MCF 10A (cell line): Measurements from ENCODE around the gene MAPK6. TPM values are rescaled to one million over a fixed set of nuclear protein-coding genes. Genes with fewer than 3 reads are reported as not detected.

Experiments used
- BruUV-seq: library from RNA; stranded (reverse); fragments of 400-500 nt; replicated peaks from 2 replicates; lab custom pipeline; 2021; lab: Mats Ljungman, UMichigan
- CTCF ChIA-PET: fragments of 300-600 bp; sonication (Branson Sonifier 250); formaldehyde crosslinking; extraction: SDS; loops from one replicate; lab custom pipeline; 2021; ENCODE audit warnings: antibody characterized with exemption, inconsistent platforms; lab: Yijun Ruan, JAX
- POLR2A ChIA-PET: fragments of 300-600, 350-650 bp; sonication (Branson Sonifier 250); formaldehyde crosslinking; extraction: SDS; loops from one replicate; lab custom pipeline; 2020; ENCODE audit warnings: antibody characterized with exemption, inconsistent platforms; lab: Yijun Ruan, JAX
- DNase-seq: peaks from one replicate; pipeline ENCODE4 v3.0.0-alpha.2; 2018; ENCODE audit not compliant: unreplicated experiment
- H3K27ac Mint-ChIP-seq: one replicate; pipeline ENCODE4 v1.8.0; 2022; ENCODE audit warnings: mild to moderate bottlenecking, low read depth, mixed read lengths; ENCODE audit not compliant: unreplicated experiment
- H3K27me3 Mint-ChIP-seq: one replicate; pipeline ENCODE4 v1.8.0; 2022; ENCODE audit warnings: mixed read lengths; ENCODE audit not compliant: insufficient read depth, unreplicated experiment
- H3K36me3 Mint-ChIP-seq: one replicate; pipeline ENCODE4 v1.8.0; 2022; ENCODE audit warnings: mild to moderate bottlenecking, moderate library complexity, mixed read lengths; ENCODE audit not compliant: insufficient read depth, unreplicated experiment
- H3K4me1 Mint-ChIP-seq: one replicate; pipeline ENCODE4 v1.8.0; 2022; ENCODE audit warnings: mixed read lengths; ENCODE audit not compliant: insufficient read depth, unreplicated experiment
- H3K4me3 Mint-ChIP-seq: one replicate; pipeline ENCODE4 v1.8.0; 2022; ENCODE audit warnings: mild to moderate bottlenecking, moderate library complexity, mixed read lengths; ENCODE audit not compliant: unreplicated experiment
- H3K9me3 Mint-ChIP-seq: one replicate; pipeline ENCODE4 v1.8.0; 2022; ENCODE audit warnings: mixed read lengths; ENCODE audit not compliant: unreplicated experiment
- intact Hi-C: fragments of 100-400 bp; cut with micrococcal nuclease; formaldehyde crosslinking; loops from 2 replicates; pipeline ENCODE4 v1.14.1; 2022
- total RNA-seq: library from RNA; stranded (reverse); gene quantifications from 2 replicates; pipeline ENCODE4 v1.2.3, GENCODE V29; 2022
- TF ChIP-seq, protein P1 (sequence below): fragments of 200-600 bp; IDR thresholded peaks from one replicate; pipeline ENCODE4 v1.8.0; 2022; ENCODE audit warnings: antibody characterized with exemption, mild to moderate bottlenecking; ENCODE audit not compliant: unreplicated experiment

The MAPK6 gene
- total RNA-seq, 1 experiment from 2014 or later: 106 TPM

DNA sequence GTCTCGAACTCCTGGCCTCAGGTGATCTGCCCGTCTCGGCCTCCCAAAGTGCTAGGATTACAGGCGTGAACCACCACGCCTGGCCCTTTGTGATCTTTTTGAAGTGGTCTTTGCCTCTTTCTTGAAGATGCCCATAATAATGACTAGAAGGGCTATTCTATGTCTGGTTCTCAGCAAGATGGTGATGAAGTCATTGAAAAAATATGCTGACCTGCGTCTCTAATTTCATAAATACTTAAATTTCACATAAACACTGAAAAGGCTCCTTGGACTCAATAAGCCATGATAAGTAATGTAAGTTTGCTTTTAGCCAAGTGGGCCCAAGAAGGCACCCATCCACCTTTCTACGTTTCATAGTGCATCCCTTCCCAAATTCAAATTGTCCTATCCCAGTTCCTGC, 775 bp upstream of the MAPK6 start:
- intact Hi-C loops: loop anchor here (2.0 kb wide), 2 partner anchors 23 to 47 kb away; partner anchors contain the start of gene LEO1

DNA sequence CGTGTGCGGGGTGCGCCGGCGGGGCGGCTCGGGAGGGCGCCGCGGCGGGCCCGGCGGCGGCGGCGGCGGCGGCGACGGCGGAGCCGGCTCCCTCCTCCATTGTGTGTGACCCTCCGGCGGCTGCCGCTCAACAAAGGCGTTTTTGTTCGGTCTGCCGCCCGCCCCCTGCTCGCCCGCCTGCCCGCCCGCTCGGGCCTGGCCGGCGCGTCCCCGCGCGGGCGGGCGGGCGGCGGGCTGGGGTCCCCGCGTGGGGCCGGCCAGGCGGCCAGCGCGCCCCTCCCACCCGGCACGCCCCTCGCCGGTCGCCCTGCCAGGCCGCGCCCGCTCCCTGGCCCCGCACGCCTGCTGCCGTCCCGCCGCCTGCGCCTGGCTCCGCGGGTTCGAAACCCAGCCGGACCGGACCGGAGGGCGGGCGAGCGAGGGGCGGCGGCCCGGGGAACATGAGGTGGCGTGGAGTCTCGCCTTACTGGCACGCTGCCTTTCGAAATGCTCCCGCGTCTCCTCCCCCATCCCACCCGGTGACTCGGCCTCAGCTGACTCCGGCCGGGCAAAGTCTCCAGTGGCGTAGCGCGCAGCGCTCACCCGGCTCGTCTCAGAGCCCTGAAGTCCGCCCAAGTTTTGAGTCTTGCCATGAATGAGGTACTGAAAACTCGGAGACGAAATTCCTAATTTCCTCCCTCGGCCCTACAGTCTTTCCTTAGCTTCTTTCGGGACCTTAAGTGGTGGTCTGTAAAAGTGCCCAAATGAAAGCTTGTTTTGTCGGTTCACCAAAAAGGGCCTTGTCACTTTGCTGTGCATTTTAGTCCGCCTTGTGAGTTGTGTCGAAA, 588 bp downstream of the MAPK6 start:
- peak overlapping the region; percentile 95 for H3K4me3 Mint-ChIP-seq

More for the DNA sequence above, 775 bp upstream of the MAPK6 start:
- POLR2A ChIA-PET: interaction anchor here (0.7 to 10.4 kb wide), 6 partner anchors 17 to 77 kb away, joined by 3 to 546 read pairs (median 48); partner anchors contain the start of gene LEO1
- Mint-ChIP-seq H3K27ac (peak overlapping the region; percentile 99), H3K4me1 (peaks cover 18% of the 10 kb centered on the region), H3K36me3 (peaks cover 19% of the 10 kb centered on the region), H3K9me3 (no peaks in the 10 kb centered on the region), H3K27me3 (no peaks in the 10 kb centered on the region), H3K4me3 (peak overlapping the region; percentile 95)
- TSS peak; percentile 6 for BruUV-seq
- no peak for DNase-seq
- TF ChIP-seq, protein P1, sequence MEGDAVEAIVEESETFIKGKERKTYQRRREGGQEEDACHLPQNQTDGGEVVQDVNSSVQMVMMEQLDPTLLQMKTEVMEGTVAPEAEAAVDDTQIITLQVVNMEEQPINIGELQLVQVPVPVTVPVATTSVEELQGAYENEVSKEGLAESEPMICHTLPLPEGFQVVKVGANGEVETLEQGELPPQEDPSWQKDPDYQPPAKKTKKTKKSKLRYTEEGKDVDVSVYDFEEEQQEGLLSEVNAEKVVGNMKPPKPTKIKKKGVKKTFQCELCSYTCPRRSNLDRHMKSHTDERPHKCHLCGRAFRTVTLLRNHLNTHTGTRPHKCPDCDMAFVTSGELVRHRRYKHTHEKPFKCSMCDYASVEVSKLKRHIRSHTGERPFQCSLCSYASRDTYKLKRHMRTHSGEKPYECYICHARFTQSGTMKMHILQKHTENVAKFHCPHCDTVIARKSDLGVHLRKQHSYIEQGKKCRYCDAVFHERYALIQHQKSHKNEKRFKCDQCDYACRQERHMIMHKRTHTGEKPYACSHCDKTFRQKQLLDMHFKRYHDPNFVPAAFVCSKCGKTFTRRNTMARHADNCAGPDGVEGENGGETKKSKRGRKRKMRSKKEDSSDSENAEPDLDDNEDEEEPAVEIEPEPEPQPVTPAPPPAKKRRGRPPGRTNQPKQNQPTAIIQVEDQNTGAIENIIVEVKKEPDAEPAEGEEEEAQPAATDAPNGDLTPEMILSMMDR: no peak
- CTCF ChIA-PET: interaction anchor here (1.0 kb wide), 1 partner anchor 59 kb away, joined by 3 read pairs; no protein-coding TSS in a partner anchor

DNA sequence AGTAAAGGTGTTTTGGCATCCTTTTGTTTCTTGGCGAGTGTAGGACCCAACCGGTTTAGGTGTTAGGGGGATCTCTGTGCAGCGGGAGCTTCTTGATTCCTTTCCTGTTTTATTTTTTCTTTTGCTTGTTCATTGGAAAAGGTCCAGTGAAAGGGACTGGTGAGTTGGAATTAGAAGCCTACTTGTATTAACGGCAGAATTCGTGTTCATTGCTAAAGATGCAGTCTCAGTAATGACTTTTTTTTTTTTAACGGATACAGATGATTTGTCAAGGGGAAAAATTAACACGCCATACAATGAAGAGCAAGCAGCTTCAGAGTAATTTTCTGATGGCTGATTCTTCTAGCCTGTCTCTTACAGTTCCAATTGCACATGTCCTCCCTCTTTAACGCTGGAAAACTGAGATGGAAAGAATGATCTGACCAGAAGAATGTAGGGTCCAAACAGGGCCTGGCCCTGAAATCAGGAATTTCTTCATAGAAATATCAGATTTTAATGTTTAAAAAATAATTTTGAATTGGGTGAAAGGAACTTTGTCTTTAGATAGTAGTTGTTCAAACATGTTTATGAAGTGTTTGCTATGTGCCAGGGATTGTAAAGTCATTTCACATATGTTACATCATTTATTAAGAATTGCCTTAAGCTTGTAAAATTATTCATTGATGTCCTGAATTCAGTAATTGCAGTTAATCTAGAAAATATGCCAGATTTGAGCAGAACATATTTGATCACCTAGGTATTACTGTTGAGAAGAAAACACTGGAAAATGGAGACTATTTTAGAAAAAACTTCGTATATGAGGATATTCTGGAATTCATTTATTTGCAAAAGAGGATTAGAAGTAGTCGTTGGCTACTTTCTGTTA, 1.4 kb downstream of the MAPK6 start:
- peaks cover 23% of the 10 kb centered on the region for H3K36me3 Mint-ChIP-seq
- TSS peak; percentile 75 for BruUV-seq

More for the DNA sequence above, 588 bp downstream of the MAPK6 start:
- intact Hi-C loops: loop anchor here (1.0 to 5.0 kb wide), 6 partner anchors 25 to 158 kb away; partner anchors contain the start of gene LEO1
- TF ChIP-seq, protein P1: no peak
- DNase-seq: peak; percentile 83
- BruUV-seq: no TSS peak
- peaks cover 14% of the 10 kb centered on the region for H3K4me1 Mint-ChIP-seq
- ChIA-PET POLR2A (interaction anchor here (0.6 to 10.4 kb wide), 40 partner anchors 8 to 609 kb away, joined by 3 to 546 read pairs (median 5); partner anchors contain the start of gene LEO1), CTCF (interaction anchor here (0.6 to 1.6 kb wide), 9 partner anchors 18 to 656 kb away, joined by 3 to 10 read pairs (median 3); no protein-coding TSS in a partner anchor)
- H3K9me3 Mint-ChIP-seq: no peaks in the 10 kb centered on the region
- H3K27me3 Mint-ChIP-seq: no peaks in the 10 kb centered on the region
- peak overlapping the region; percentile 99 for H3K27ac Mint-ChIP-seq
- H3K36me3 Mint-ChIP-seq: peaks cover 23% of the 10 kb centered on the region

More for the DNA sequence above, 1.4 kb downstream of the MAPK6 start:
- no peaks in the 10 kb centered on the region for H3K27me3 Mint-ChIP-seq
- TF ChIP-seq, protein P1: no peak
- peak overlapping the region; percentile 95 for H3K4me3 Mint-ChIP-seq
- H3K27ac Mint-ChIP-seq: peak overlapping the region; percentile 99
- H3K4me1 Mint-ChIP-seq: peaks cover 14% of the 10 kb centered on the region
- DNase-seq: peak; percentile 20
- intact Hi-C loops: loop anchor here (1.0 to 5.0 kb wide), 3 partner anchors 57 to 157 kb away; no protein-coding TSS in a partner anchor
- ChIA-PET CTCF (interaction anchor here (0.6 to 1.6 kb wide), 9 partner anchors 18 to 657 kb away, joined by 3 to 10 read pairs (median 3); no protein-coding TSS in a partner anchor), POLR2A (interaction anchor here (0.6 to 10.4 kb wide), 45 partner anchors 9 to 608 kb away, joined by 3 to 546 read pairs (median 4); partner anchors contain the start of genes LEO1 and LYSMD2)
- H3K9me3 Mint-ChIP-seq: no peaks in the 10 kb centered on the region
